Progenitor cell of endocrine pancreas (in vitro differentiated cells): ENCODE measurements around the gene SEMA7A. TPM values are rescaled to one million over a fixed set of nuclear protein-coding genes. Genes with fewer than 3 reads are reported as not detected.
A peak's percentile ranks its signal among the peaks of the same experiment; 100 is the strongest.

Source experiments
- DNase-seq: peaks from one replicate; pipeline ENCODE4 v3.0.0; 2021; ENCODE audit warnings: low spot score; ENCODE audit not compliant: unreplicated experiment
- H3K27ac Mint-ChIP-seq: 2 replicates; pipeline ENCODE4 v1.8.0; 2021; ENCODE audit warnings: mild to moderate bottlenecking, moderate library complexity, mixed read lengths
- H3K27me3 Mint-ChIP-seq: 2 replicates; pipeline ENCODE4 v1.8.0; 2021; ENCODE audit warnings: mixed read lengths
- H3K36me3 Mint-ChIP-seq: 2 replicates; pipeline ENCODE4 v1.8.0; 2022; ENCODE audit warnings: mixed read lengths; ENCODE audit not compliant: insufficient read depth
- H3K4me1 Mint-ChIP-seq: 2 replicates; pipeline ENCODE4 v1.8.0; 2021; ENCODE audit warnings: low read depth, mixed read lengths
- H3K4me3 Mint-ChIP-seq: 2 replicates; pipeline ENCODE4 v1.8.0; 2021; ENCODE audit warnings: low read depth, mild to moderate bottlenecking, moderate library complexity, mixed read lengths
- H3K9me3 Mint-ChIP-seq: 2 replicates; pipeline ENCODE4 v1.8.0; 2021; ENCODE audit warnings: low read depth, mixed read lengths
- total RNA-seq: library from RNA; stranded (reverse); gene quantifications from 2 replicates; pipeline ENCODE4 v1.2.1, GENCODE V29; 2021
- TF ChIP-seq, protein P1 (sequence below): fragments of 200-600 bp; sonication (generic); IDR thresholded peaks from one replicate; pipeline ENCODE4 v1.5.0; 2021; ENCODE audit warnings: antibody characterized with exemption, mild to moderate bottlenecking; ENCODE audit not compliant: unreplicated experiment

The SEMA7A gene
- total RNA-seq, 1 donor from 2014 or later = 1.9 TPM

GRCh38 chr15:74418575-74419338 is 15.0 kb downstream of the SEMA7A start:
- Mint-ChIP-seq H3K4me3 (no peak overlapping the region), H3K27ac (no peak overlapping the region), H3K27me3 (no peaks in the 10 kb centered on the region), H3K9me3 (no peaks in the 10 kb centered on the region), H3K4me1 (peaks cover 10% of the 10 kb centered on the region), H3K36me3 (no peaks in the 10 kb centered on the region)
- TF ChIP-seq, protein P1, sequence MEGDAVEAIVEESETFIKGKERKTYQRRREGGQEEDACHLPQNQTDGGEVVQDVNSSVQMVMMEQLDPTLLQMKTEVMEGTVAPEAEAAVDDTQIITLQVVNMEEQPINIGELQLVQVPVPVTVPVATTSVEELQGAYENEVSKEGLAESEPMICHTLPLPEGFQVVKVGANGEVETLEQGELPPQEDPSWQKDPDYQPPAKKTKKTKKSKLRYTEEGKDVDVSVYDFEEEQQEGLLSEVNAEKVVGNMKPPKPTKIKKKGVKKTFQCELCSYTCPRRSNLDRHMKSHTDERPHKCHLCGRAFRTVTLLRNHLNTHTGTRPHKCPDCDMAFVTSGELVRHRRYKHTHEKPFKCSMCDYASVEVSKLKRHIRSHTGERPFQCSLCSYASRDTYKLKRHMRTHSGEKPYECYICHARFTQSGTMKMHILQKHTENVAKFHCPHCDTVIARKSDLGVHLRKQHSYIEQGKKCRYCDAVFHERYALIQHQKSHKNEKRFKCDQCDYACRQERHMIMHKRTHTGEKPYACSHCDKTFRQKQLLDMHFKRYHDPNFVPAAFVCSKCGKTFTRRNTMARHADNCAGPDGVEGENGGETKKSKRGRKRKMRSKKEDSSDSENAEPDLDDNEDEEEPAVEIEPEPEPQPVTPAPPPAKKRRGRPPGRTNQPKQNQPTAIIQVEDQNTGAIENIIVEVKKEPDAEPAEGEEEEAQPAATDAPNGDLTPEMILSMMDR = no peak
- DNase-seq = no peak

GRCh38 chr15:74417670-74418069 is 16.1 kb downstream of the SEMA7A start:
- DNase-seq = no peak
- TF ChIP-seq, protein P1 = no peak
- H3K36me3 Mint-ChIP-seq = no peaks in the 10 kb centered on the region
- no peaks in the 10 kb centered on the region for H3K27me3 Mint-ChIP-seq
- H3K4me1 Mint-ChIP-seq = peaks cover 8% of the 10 kb centered on the region
- H3K27ac Mint-ChIP-seq = no peak overlapping the region
- no peaks in the 10 kb centered on the region for H3K9me3 Mint-ChIP-seq
- no peak overlapping the region for H3K4me3 Mint-ChIP-seq

- no peak overlapping the region for H3K4me3 Mint-ChIP-seq
- no peaks in the 10 kb centered on the region for H3K9me3 Mint-ChIP-seq
- TF ChIP-seq, protein P1 = no peak
- no peak overlapping the region for H3K27ac Mint-ChIP-seq
- peaks cover 8% of the 10 kb centered on the region for H3K4me1 Mint-ChIP-seq
- no peaks in the 10 kb centered on the region for H3K27me3 Mint-ChIP-seq
- DNase-seq = no peak
- H3K36me3 Mint-ChIP-seq = no peaks in the 10 kb centered on the region
Measured at GRCh38 chr15:74417225-74417624, 16.5 kb downstream of the SEMA7A start.

GRCh38 chr15:74415966-74416916 is 17.5 kb downstream of the SEMA7A start:
- TF ChIP-seq, protein P1 = no peak
- Mint-ChIP-seq H3K4me1 (peaks cover 3% of the 10 kb centered on the region), H3K27me3 (no peaks in the 10 kb centered on the region), H3K27ac (peak overlapping the region; percentile 0), H3K4me3 (no peak overlapping the region), H3K36me3 (no peaks in the 10 kb centered on the region), H3K9me3 (no peaks in the 10 kb centered on the region)
- no peak for DNase-seq

DNA sequence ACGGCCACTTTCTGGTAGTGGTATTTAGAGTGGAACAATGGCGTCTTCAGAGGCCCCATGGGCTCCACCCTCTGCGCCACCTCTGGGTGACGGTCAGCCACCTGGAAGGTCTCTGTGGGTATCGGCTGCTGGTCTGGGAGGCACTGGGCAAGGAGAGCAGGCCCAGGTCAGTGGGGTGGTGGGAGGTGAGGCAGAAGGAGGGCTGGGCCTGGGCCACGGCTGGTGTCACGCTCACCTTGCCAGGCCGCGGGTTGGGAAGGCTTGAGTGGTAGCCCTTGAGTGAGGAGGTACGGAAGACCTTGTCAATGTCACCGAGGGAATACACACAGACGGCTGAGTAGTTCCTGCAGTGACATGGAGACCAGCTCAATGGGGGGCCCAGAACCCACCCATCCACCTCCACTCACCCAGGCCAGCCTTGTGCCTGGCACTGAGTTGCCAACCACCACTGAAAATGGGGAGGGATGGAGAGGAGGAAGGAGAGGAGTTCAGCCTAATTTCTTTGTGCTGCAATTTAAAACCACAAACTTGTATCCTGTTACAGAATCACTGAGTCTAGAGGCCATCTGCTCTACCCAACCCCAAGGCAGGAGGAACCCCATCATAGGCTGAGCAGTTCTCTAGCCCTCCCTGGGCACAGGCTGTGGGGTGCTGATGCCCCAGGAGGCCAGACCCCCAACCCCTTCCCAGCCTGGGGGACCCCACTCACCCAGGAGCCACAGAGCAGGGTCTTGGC is 19.0 kb downstream of the SEMA7A start:
- Mint-ChIP-seq H3K9me3 (no peaks in the 10 kb centered on the region), H3K27ac (peak overlapping the region; percentile 43), H3K4me3 (no peak overlapping the region), H3K4me1 (peaks cover 3% of the 10 kb centered on the region), H3K27me3 (no peaks in the 10 kb centered on the region), H3K36me3 (no peaks in the 10 kb centered on the region)
- TF ChIP-seq, protein P1 = no peak
- DNase-seq = no peak
